ENCODE data around the gene RAMP3.

GRCh38 chr7:45118292-45118691 lies 39.3 kb upstream of the RAMP3 start:
- TF ChIP-seq, protein P1, sequence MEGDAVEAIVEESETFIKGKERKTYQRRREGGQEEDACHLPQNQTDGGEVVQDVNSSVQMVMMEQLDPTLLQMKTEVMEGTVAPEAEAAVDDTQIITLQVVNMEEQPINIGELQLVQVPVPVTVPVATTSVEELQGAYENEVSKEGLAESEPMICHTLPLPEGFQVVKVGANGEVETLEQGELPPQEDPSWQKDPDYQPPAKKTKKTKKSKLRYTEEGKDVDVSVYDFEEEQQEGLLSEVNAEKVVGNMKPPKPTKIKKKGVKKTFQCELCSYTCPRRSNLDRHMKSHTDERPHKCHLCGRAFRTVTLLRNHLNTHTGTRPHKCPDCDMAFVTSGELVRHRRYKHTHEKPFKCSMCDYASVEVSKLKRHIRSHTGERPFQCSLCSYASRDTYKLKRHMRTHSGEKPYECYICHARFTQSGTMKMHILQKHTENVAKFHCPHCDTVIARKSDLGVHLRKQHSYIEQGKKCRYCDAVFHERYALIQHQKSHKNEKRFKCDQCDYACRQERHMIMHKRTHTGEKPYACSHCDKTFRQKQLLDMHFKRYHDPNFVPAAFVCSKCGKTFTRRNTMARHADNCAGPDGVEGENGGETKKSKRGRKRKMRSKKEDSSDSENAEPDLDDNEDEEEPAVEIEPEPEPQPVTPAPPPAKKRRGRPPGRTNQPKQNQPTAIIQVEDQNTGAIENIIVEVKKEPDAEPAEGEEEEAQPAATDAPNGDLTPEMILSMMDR (IDR thresholded peaks at IDR 0.05): no peak
- TF ChIP-seq POLR2A (IDR thresholded peaks at IDR 0.05) (no peak), POLR2AphosphoS5 (IDR thresholded peaks at IDR 0.05; ENCODE audit: insufficient read depth in 1 of 2, low read depth in 1 of 2) (no peak)

All from vagina (tissue), 2 donors.